HG02623 (cell line): ENCODE results near the gene NOXRED1.

ENCODE experiments used
- ATAC-seq: cut with Tn5 transposase; IDR thresholded peaks from one replicate; pipeline ENCODE4 v1.9.1; 2021; ENCODE audit warnings: moderate library complexity; ENCODE audit not compliant: unreplicated experiment

NOXRED1 gene

GRCh38 chr14:77346495-77346894, 76.8 kb downstream of the NOXRED1 start:
- ATAC-seq: no peak

GRCh38 chr14:77344377-77344996, 78.8 kb downstream of the NOXRED1 start:
- ATAC-seq: no peak
